ENCODE results near the gene KCTD13.

Gene KCTD13

DNA sequence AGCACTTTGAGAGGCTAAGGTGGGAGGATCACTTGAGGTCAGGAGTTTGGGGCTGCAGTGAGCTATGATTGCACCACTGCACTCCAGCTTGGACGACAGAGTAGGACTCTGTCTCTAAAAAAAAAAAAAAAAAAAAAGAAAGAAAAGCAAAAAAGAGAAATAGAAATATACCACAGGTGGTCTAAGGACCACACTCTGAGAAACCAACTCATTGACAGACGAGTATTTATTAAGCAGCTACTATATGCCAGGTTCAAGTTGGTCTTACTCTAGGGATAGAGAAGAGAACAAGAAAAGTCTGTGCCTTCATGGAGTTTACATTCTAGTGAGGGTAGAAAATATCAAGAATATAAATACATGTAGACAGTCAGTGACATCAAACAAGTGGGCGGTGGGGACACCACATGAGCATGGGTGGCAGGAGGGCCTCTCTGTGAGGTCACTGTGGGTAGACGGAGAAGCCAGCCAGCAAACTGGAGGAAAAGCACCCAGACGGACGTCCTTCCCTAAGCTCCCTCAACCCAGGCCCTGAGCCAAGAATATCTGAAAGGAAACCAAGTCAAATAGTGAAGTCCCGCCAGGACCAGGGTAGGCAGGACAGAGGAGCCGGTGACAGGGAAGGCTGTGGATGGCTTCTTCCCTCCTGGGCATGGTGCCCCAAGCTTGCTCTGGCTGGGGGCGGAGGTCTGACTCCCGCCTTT is 67.7 kb downstream of the KCTD13 start:
- Mint-ChIP-seq H3K4me1 (no peaks in the 10 kb centered on the region), H3K9me3 (no peaks in the 10 kb centered on the region), H3K27me3 (ENCODE audit: low read depth) (no peaks in the 10 kb centered on the region), H3K27ac (no peak overlapping the region), H3K36me3 (ENCODE audit: low read depth) (peaks cover 29% of the 10 kb centered on the region), H3K4me3 (peak overlapping the region; percentile 24 to 59 (median 58))
- TF ChIP-seq, protein P1, sequence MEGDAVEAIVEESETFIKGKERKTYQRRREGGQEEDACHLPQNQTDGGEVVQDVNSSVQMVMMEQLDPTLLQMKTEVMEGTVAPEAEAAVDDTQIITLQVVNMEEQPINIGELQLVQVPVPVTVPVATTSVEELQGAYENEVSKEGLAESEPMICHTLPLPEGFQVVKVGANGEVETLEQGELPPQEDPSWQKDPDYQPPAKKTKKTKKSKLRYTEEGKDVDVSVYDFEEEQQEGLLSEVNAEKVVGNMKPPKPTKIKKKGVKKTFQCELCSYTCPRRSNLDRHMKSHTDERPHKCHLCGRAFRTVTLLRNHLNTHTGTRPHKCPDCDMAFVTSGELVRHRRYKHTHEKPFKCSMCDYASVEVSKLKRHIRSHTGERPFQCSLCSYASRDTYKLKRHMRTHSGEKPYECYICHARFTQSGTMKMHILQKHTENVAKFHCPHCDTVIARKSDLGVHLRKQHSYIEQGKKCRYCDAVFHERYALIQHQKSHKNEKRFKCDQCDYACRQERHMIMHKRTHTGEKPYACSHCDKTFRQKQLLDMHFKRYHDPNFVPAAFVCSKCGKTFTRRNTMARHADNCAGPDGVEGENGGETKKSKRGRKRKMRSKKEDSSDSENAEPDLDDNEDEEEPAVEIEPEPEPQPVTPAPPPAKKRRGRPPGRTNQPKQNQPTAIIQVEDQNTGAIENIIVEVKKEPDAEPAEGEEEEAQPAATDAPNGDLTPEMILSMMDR (IDR thresholded peaks at IDR 0.05; ENCODE audit: unreplicated experiment in 3 of 3) = no peak

DNA sequence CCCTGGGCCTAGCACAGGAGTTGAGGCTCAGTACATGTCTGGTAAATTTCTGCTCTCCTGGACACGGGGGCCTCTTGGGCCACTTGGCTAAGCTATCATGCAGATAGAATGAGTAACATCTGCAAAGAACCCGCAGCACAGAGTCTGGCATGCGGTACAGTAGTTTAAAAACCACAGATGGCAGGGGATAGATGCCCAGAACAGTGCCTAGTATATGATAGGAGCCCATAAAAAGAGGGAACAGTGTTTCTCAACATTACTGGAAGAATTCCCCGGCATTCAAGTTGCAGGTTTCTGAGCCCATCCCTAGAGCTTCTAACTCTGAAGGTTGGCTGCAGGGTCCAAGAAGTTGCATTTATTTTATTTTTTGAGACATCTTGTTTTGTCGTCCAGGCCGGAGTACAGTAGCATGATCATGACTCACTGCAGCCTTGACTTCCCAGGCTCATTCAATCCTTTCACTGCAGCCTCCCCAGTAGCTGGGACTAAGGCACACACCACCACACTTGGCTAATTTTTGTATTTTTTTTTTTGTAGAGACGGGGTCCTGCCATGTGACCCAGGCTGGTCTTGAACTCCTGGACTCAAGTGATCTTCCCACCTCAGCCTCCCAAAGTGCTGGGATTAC is 68.8 kb downstream of the KCTD13 start:
- Mint-ChIP-seq H3K27me3 (ENCODE audit: low read depth) (no peaks in the 10 kb centered on the region), H3K4me1 (no peaks in the 10 kb centered on the region), H3K9me3 (no peaks in the 10 kb centered on the region), H3K36me3 (ENCODE audit: low read depth) (peaks cover 29% of the 10 kb centered on the region), H3K4me3 (peak overlapping the region in 1 of 3 experiments; percentile 20), H3K27ac (no peak overlapping the region)
- TF ChIP-seq, protein P1 (IDR thresholded peaks at IDR 0.05; ENCODE audit: unreplicated experiment in 3 of 3) = no peak

Data from nephron (organoid).